GM18858 (cell line): ENCODE measurements around the gene CTNS.

Source experiments
- ATAC-seq: cut with Tn5 transposase; IDR thresholded peaks from one replicate; pipeline ENCODE4 v1.9.1; 2021; ENCODE audit not compliant: unreplicated experiment

Gene CTNS

GRCh38 chr17:3657874-3658783 lies 21.6 kb downstream of the CTNS start:
- ATAC-seq, result no peak

GRCh38 chr17:3658784-3659449 lies 22.4 kb downstream of the CTNS start:
- ATAC-seq, result no peak

- ATAC-seq, result no peak
Observed at GRCh38 chr17:3659541-3660111, 23.1 kb downstream of the CTNS start.

GRCh38 chr17:3660311-3660891 lies 23.8 kb downstream of the CTNS start:
- ATAC-seq, result no peak

- ATAC-seq, result no peak
Observed at GRCh38 chr17:3663102-3664011, 26.8 kb downstream of the CTNS start.

GRCh38 chr17:3665834-3666233 lies 29.3 kb downstream of the CTNS start:
- ATAC-seq, result no peak

- ATAC-seq, result no peak
Observed at GRCh38 chr17:3666516-3666915, 30.0 kb downstream of the CTNS start.

GRCh38 chr17:3667366-3668278 lies 31.1 kb downstream of the CTNS start:
- ATAC-seq, result no peak

- ATAC-seq, result peak; percentile 70
Observed at GRCh38 chr17:3668279-3669084, 31.9 kb downstream of the CTNS start, which contains the start of the genes EMC6 and TAX1BP3. TSS of gene EMC6 (plus strand) at chr17:3668812. CDS start at chr17:3669147, 335 bp downstream. TSS of gene TAX1BP3 (minus strand) at chr17:3668578. CDS start at chr17:3668526, 52 bp downstream.

GRCh38 chr17:3669085-3669347 lies 32.5 kb downstream of the CTNS start:
- ATAC-seq, result no peak

- ATAC-seq, result no peak
Observed at GRCh38 chr17:3669548-3669947, 33.0 kb downstream of the CTNS start.

GRCh38 chr17:3672571-3672970 lies 36.0 kb downstream of the CTNS start:
- ATAC-seq, result no peak

- ATAC-seq, result no peak
Observed at GRCh38 chr17:3675886-3676285, 39.3 kb downstream of the CTNS start.

GRCh38 chr17:3678095-3678820 lies 41.7 kb downstream of the CTNS start:
- ATAC-seq, result no peak

- no peak for ATAC-seq
Observed at GRCh38 chr17:3678821-3679530, 42.4 kb downstream of the CTNS start.

- ATAC-seq, result no peak
Observed at GRCh38 chr17:3679531-3680126, 43.1 kb downstream of the CTNS start.

GRCh38 chr17:3681057-3681456 lies 44.5 kb downstream of the CTNS start:
- no peak for ATAC-seq
